GM18870 (cell line): ENCODE data around the gene STARD5.

Source experiments
- ATAC-seq: cut with Tn5 transposase; IDR thresholded peaks from one replicate; pipeline ENCODE4 v1.9.1; 2021; ENCODE audit warnings: moderate library complexity; ENCODE audit not compliant: unreplicated experiment

The STARD5 gene

DNA sequence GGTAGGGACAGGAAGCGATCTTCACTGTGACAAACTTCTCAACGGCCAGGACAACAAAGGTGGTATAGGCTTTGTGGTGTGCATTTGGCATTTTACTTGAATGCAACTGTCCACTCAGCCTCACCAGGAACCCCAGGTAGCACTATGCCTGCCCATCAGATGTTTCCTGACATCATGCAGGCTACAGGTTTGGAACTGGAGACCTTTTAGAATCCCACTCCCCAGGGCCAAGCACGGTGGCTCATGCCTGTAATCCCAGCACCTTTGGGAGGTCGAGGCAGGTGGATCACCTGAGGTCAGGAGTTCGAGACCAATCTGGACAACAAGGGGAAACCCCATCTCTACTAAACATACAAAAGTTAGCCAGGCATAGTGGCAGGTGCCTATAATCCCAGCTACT, 9.6 kb downstream of the STARD5 start:
- no peak for ATAC-seq

DNA sequence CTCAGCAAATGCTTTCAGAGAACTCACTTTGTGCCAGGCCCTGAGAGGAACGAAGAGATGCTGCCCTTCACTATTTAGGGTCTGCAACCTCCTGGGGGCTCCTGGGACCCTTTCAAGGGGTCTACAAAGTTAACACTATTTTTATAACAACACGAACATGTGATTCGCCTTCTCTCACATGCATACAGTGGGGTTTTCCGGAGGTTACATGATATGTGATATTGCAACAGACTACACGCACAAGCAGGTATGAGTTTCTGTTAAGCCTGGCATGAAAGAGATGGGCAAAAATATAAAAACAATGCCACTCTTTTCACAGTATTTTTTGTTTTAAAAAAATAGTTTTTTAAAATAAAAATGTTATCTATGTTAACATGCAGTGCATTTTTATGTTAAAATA, 10.3 kb downstream of the STARD5 start:
- ATAC-seq, result no peak

- ATAC-seq, result no peak
These were observed 11.0 kb downstream of the STARD5 start for GRCh38 chr15:81312790-81313543.

DNA sequence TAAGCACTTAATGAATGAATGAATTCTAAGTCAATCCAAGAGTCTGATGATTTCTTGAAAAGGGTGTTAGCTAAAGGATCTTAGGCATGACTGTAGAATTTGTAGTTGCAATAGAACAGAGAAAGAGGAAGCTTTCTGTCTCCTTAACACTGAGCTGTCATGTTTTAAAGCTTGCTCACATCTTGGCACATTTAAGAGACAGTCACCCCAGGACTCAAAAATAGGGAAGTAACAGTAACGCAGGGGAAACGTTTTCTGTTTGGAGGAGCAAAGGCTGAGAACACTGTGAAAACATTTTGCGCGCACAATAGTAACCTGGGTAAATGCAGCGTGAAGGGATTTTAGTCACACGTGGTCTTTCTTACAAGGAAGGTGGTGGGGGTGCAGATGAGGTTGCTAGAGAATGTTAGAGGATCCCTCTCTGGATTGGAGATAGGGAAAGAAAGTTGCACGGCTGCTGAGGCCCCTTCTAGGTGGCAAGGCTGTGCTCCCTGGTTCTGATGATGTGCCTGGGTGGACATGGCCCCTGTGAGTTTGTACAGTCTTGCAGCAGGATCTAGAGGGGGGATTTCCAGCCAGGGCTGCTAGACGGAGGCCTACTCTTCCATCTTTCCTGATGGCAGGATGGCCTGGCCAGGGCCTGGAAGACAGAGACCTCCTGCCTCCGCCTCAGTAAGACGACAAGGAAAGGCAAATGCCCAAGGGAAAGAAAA, 12.0 kb downstream of the STARD5 start:
- no peak for ATAC-seq

DNA sequence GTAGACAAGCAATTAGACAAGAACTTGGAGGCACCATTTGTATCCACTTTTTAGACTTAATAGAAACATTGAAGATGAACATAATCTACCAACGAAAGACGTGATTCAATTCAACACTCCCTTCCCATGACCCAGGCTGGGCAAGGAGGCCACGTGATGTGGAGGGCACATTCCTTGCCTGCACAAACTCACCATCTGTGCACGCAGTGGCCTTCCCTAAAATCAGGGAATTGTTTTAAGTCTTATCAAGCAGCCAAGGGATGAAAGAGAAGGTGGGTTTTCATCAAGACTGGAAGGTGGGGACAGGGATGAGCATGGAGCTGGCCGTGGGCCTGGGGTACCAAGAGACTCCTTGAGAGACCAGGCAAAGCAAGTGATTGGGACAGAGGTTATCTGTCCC, 13.5 kb downstream of the STARD5 start:
- no peak for ATAC-seq

- no peak for ATAC-seq
These were observed 14.1 kb downstream of the STARD5 start for GRCh38 chr15:81309647-81310450.

- no peak for ATAC-seq
These were observed 15.7 kb downstream of the STARD5 start for GRCh38 chr15:81308260-81308659.

DNA sequence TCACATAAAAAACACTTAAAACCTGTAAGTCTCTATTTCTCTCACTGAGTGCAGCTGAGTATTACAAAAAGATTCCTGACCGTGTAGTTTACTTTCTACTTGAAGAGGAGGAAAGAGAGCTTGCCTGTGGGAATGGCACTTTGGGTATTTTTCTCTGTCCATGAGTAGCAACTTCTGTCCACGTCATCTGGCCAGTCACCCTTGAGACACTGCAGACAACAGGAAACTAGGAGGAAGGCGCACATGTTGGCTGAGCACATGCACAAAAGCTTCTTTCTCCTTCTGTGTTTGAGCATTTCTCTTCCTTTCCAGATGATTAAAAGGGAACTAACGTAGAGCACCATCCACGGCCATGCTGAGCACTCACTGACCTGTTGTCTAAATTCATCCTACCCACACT, 19.7 kb downstream of the STARD5 start:
- no peak for ATAC-seq

GRCh38 chr15:81303244-81304225, 20.4 kb downstream of the STARD5 start:
- ATAC-seq, result no peak

DNA sequence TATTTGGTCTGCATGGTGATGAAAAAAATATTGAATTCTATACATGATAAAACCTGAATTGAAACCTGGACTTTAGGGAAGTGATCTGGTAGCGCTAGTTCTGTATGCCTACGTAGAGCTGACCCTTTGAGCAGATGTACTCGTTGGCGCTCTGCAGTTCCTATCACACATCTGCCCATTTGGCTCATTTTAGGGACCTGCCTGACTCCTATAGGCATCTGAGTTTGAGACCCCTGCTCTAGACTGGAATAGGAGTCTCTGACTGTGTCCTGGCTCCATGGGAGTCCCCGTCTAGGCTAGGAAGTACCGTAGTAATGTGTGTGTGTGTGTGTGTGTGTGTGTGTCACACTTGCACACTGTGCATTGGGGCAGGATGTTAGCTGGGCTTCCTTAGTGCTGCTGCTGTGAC, 21.2 kb downstream of the STARD5 start:
- ATAC-seq, result no peak

- peak; percentile 76 for ATAC-seq
These were observed 22.0 kb downstream of the STARD5 start for GRCh38 chr15:81301815-81302399.

GRCh38 chr15:81301385-81301784, 22.6 kb downstream of the STARD5 start:
- peak; percentile 7 for ATAC-seq

DNA sequence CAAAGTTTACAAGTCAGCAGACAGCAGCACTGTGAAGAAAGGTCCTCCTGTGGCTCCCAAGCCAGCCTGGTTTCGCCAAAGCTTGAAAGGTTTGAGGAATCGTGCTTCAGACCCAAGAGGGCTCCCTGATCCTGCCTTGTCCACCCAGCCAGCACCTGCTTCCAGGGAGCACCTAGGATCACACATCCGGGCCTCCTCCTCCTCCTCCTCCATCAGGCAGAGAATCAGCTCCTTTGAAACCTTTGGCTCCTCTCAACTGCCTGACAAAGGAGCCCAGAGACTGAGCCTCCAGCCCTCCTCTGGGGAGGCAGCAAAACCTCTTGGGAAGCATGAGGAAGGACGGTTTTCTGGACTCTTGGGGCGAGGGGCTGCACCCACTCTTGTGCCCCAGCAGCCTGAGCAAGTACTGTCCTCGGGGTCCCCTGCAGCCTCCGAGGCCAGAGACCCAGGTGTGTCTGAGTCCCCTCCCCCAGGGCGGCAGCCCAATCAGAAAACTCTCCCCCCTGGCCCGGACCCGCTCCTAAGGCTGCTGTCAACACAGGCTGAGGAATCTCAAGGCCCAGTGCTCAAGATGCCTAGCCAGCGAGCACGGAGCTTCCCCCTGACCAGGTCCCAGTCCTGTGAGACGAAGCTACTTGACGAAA, 24.2 kb downstream of the STARD5 start:
- no peak for ATAC-seq

- no peak for ATAC-seq
These were observed 24.8 kb downstream of the STARD5 start for GRCh38 chr15:81299156-81299555.

DNA sequence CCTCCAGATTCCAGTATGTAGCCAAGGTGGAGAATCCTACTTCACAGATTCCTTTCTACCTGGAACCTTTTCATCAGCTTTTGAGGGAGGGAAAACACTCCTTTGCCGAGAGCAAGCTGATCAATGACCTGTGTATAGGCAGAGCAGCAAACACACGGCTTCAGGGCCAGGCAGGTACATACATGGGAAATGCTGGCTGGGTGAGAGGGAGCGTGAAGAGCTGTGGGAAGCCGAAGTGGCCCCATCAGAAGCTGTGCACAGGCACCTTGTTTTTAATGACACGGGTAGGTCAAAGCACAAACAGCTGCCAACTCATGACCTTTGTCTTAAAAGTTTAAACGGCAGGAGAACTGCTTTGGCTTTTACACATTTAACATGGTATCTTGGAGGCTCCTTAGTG, 25.3 kb downstream of the STARD5 start:
- ATAC-seq, result no peak

GRCh38 chr15:81297603-81298575, 26.1 kb downstream of the STARD5 start:
- ATAC-seq, result no peak

- ATAC-seq, result no peak
These were observed 26.8 kb downstream of the STARD5 start for GRCh38 chr15:81297147-81297572.

DNA sequence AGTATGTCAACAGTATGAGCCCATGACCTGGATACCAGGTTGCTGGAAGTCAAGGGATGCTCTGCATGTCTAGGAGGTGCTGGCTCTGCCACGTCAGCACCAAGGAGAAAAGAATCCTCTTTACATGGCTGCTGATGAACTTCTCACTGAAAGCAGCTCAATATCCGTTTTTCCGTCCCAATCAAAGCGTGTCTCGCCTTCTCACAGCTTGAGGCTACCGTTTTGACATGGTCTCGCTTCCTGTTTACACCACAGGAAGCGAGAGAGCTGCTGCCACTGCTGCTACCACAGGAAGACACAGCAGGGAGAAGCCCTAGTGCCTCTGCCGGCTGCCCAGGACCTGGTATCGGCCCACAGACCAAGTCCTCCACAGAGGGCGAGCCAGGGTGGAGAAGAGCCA, 27.3 kb downstream of the STARD5 start:
- peak; percentile 33 for ATAC-seq
